H1 (cell line): ENCODE measurements around the gene EIF4EBP2.

ENCODE experiments used
- ASH2L ChIP-seq: fragments of 200-600, 300-600 bp; sonication (generic); IDR thresholded peaks from one replicate; pipeline ENCODE4 v1.7.1; 2017; ENCODE audit warnings: low read length
- BACH1 ChIP-seq: IDR thresholded peaks from 2 replicates; pipeline ENCODE4 v1.6.1; 2012; ENCODE audit warnings: low read length, improper control_type of control experiment
- BRCA1 ChIP-seq: IDR thresholded peaks from 2 replicates; pipeline ENCODE4 v1.6.1; 2012; ENCODE audit warnings: low read depth, low read length, improper control_type of control experiment
- EZH2 ChIP-seq: fragments of 200-600 bp; sonication (generic); IDR thresholded peaks from 2 replicates; pipeline ENCODE4 v1.7.1; 2012; ENCODE audit warnings: low read depth, mild to moderate bottlenecking, moderate library complexity, low read length, inconsistent platforms; ENCODE audit not compliant: severe bottlenecking
- SIRT6 ChIP-seq: IDR thresholded peaks from one replicate; pipeline ENCODE4 v1.7.1; 2012; ENCODE audit warnings: low read length, inconsistent platforms
- SUZ12 ChIP-seq: fragments of 200-600 bp; sonication (generic); IDR thresholded peaks from 2 replicates; pipeline ENCODE4 v1.6.1; 2012; ENCODE audit warnings: mild to moderate bottlenecking, inconsistent platforms, low read length, moderate library complexity, mixed read lengths
- ZNF274 ChIP-seq: IDR thresholded peaks from 2 replicates; pipeline ENCODE4 v1.7.0; 2012; ENCODE audit warnings: low read length, borderline replicate concordance; ENCODE audit errors: extremely low read depth
- TF ChIP-seq, protein P1 (sequence below): IDR thresholded peaks from 2 replicates; pipeline ENCODE4 v1.6.1; 2012; ENCODE audit warnings: low read length, inconsistent platforms
- TF ChIP-seq, protein P2 (sequence below), 3 experiments: IDR thresholded peaks; 1 replicate in 2 of 3; 2 replicates in 1 of 3; pipeline versions ENCODE4 v1.5.1 to v1.6.1; 2011; ENCODE audit warnings: low read length in 3 of 3, mild to moderate bottlenecking in 3 of 3, inconsistent platforms in 2 of 3, low read depth in 1 of 3, moderate library complexity in 1 of 3; ENCODE audit not compliant: insufficient read depth in 1 of 3; ENCODE audit errors: control extremely low read depth in 1 of 3
- TF ChIP-seq, protein P3 (sequence below): IDR thresholded peaks from 2 replicates; pipeline ENCODE4 v1.6.1; 2011; ENCODE audit warnings: low read length, improper control_type of control experiment

GRCh38 chr10:70405037-70405824 lies 1.3 kb downstream of the EIF4EBP2 start:
- TF ChIP-seq SUZ12 (no peak), BACH1 (no peak), ZNF274 (no peak), ASH2L (no peak), EZH2 (no peak), BRCA1 (no peak), SIRT6 (no peak)
- TF ChIP-seq, protein P1, sequence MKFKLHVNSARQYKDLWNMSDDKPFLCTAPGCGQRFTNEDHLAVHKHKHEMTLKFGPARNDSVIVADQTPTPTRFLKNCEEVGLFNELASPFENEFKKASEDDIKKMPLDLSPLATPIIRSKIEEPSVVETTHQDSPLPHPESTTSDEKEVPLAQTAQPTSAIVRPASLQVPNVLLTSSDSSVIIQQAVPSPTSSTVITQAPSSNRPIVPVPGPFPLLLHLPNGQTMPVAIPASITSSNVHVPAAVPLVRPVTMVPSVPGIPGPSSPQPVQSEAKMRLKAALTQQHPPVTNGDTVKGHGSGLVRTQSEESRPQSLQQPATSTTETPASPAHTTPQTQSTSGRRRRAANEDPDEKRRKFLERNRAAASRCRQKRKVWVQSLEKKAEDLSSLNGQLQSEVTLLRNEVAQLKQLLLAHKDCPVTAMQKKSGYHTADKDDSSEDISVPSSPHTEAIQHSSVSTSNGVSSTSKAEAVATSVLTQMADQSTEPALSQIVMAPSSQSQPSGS: no peak
- TF ChIP-seq, protein P2, sequence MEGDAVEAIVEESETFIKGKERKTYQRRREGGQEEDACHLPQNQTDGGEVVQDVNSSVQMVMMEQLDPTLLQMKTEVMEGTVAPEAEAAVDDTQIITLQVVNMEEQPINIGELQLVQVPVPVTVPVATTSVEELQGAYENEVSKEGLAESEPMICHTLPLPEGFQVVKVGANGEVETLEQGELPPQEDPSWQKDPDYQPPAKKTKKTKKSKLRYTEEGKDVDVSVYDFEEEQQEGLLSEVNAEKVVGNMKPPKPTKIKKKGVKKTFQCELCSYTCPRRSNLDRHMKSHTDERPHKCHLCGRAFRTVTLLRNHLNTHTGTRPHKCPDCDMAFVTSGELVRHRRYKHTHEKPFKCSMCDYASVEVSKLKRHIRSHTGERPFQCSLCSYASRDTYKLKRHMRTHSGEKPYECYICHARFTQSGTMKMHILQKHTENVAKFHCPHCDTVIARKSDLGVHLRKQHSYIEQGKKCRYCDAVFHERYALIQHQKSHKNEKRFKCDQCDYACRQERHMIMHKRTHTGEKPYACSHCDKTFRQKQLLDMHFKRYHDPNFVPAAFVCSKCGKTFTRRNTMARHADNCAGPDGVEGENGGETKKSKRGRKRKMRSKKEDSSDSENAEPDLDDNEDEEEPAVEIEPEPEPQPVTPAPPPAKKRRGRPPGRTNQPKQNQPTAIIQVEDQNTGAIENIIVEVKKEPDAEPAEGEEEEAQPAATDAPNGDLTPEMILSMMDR (IDR thresholded peaks at IDR 0.05; ENCODE audit: control extremely low read depth in 1 of 3, insufficient read depth in 1 of 3, low read depth in 1 of 3, low read length in 3 of 3): no peak
- TF ChIP-seq, protein P3, sequence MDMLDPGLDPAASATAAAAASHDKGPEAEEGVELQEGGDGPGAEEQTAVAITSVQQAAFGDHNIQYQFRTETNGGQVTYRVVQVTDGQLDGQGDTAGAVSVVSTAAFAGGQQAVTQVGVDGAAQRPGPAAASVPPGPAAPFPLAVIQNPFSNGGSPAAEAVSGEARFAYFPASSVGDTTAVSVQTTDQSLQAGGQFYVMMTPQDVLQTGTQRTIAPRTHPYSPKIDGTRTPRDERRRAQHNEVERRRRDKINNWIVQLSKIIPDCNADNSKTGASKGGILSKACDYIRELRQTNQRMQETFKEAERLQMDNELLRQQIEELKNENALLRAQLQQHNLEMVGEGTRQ: no peak
